Measurements from ENCODE around the gene SSC5D. TPM values are rescaled to one million over a fixed set of nuclear protein-coding genes. Genes with fewer than 3 reads are reported as not detected.

The SSC5D gene
- total RNA-seq, 1 experiment from 2014 or later, result 1.5 TPM

GRCh38 chr19:55467236-55468053, 20.8 kb upstream of the SSC5D start (continued):
- no peak for TF ChIP-seq ZNF274 (IDR thresholded peaks at IDR 0.05; ENCODE audit: low read depth, low read length)
- TF ChIP-seq JUND (IDR thresholded peaks at IDR 0.05), result peak; percentile 46
- peak; percentile 65 for TF ChIP-seq POLR2AphosphoS5 (IDR thresholded peaks at IDR 0.05; ENCODE audit: low read depth, low read length)
- TF ChIP-seq ZFX (IDR thresholded peaks at IDR 0.05), result no peak
- no peak for TF ChIP-seq ATF3 (IDR thresholded peaks at IDR 0.05)

- TF ChIP-seq SIN3A (IDR thresholded peaks at IDR 0.05; ENCODE audit: low read depth) (no peak), POLR2AphosphoS5 (IDR thresholded peaks at IDR 0.05; ENCODE audit: low read depth, low read length) (peak; percentile 14), REST (IDR thresholded peaks at IDR 0.05; ENCODE audit: low read depth) (no peak), MAX (IDR thresholded peaks at IDR 0.05) (peak; percentile 18; the same call in 1 of the 2 replicates), EGR1 (IDR thresholded peaks at IDR 0.05; ENCODE audit: low read depth) (no peak)
- BruUV-seq (replicated peaks), result no TSS peak
- ChIA-PET CTCF (interaction anchor here (0.7 to 2.3 kb wide), 10 partner anchors 8 to 302 kb away, joined by 3 to 17 read pairs (median 4); partner anchors contain the start of genes DNAAF3, ZNF628 and ZNF865), RAD21 (ENCODE audit: low non-redundant PET in 1 of 2, low total read pairs in 2 of 2, uncharacterized antibody in 2 of 2, unreplicated experiment in 2 of 2) (interaction anchor here (0.8 to 1.1 kb wide), 2 partner anchors 36 kb away, joined by 3 read pairs; no protein-coding TSS in a partner anchor), POLR2A (interaction anchor here (1.1 to 1.5 kb wide), 2 partner anchors 138 to 156 kb away, joined by 3 to 4 read pairs; partner anchors contain the start of gene ZNF784)
- Histone ChIP-seq H3K9me3 (ENCODE audit: control insufficient read depth in 1 of 2, insufficient read depth in 1 of 2, low read depth in 1 of 2, low read length in 2 of 2) (no peaks in the 10 kb centered on the region), H2AFZ (ENCODE audit: low read depth, low read length, poor library complexity, severe bottlenecking) (no peak overlapping the region), H3K27ac (ENCODE audit: low read depth, low read length) (peak overlapping the region; percentile 24; the same call in 1 of the 2 replicates), H3K36me3 (ENCODE audit: control insufficient read depth in 1 of 2, insufficient read depth in 2 of 2, low read length in 2 of 2) (peaks cover 0 to 11% of the 10 kb centered on the region in 2 experiments; a peak in 2 of 4 replicates), H3K4me1 (ENCODE audit: control insufficient read depth in 1 of 2, insufficient read depth in 2 of 2, low read length in 2 of 2) (peaks cover 13 to 36% of the 10 kb centered on the region in 2 experiments; a peak in 3 of 4 replicates), H3K4me2 (ENCODE audit: low read length) (peak overlapping the region; percentile 67), H3K27me3 (ENCODE audit: insufficient read depth, low read length) (no peaks in the 10 kb centered on the region), H3K79me2 (ENCODE audit: insufficient read depth, low read length) (peaks cover 28% of the 10 kb centered on the region), H3K9ac (ENCODE audit: low read length) (peak overlapping the region; percentile 42), H4K20me1 (ENCODE audit: insufficient read depth) (no peaks in the 10 kb centered on the region), H3K9me2 (ENCODE audit: insufficient read depth) (no peaks in the 10 kb centered on the region), H3K4me3 (replicated peaks in 1 of 2; ENCODE audit: low read depth in 1 of 2, low read length in 2 of 2) (no peak overlapping the region)
- intact Hi-C loops (cut with micrococcal nuclease), result no loop called here
- ATAC-seq, result peak; percentile 33
- DNase-seq (ENCODE audit: low read depth, low spot score), result no peak
These were observed 20.2 kb upstream of the SSC5D start for GRCh38 chr19:55468054-55468393.
